ENCODE data around the gene CYLD. TPM values are rescaled to one million over a fixed set of nuclear protein-coding genes. Genes with fewer than 3 reads are reported as not detected.

The CYLD gene
- total RNA-seq, 1 experiment from 2014 or later, result 12.5 TPM

- H3K79me2 ChIP-seq (ENCODE audit: insufficient read depth, low read length), result no peaks in the 10 kb centered on the region
- no peak overlapping the region for H3K18ac ChIP-seq (ENCODE audit: insufficient read length, low read depth, low read length)
- no peaks in the 10 kb centered on the region for H3K4me1 ChIP-seq (ENCODE audit: insufficient read depth, low read length)
- H3K9ac ChIP-seq (ENCODE audit: extremely low read depth, insufficient read length, low read length), result no peak overlapping the region
- no peak for DNase-seq
- no peak overlapping the region for H4K8ac ChIP-seq (replicated peaks; ENCODE audit: insufficient read length, low read depth, low read length)
- H3K56ac ChIP-seq (ENCODE audit: insufficient read length, low read depth, low read length), result no peak overlapping the region
- no peak overlapping the region for H2BK120ac ChIP-seq (ENCODE audit: low read depth, low read length, poor library complexity, severe bottlenecking)
- H4K91ac ChIP-seq (ENCODE audit: insufficient read length, low read depth, low read length), result no peak overlapping the region
- H3K4ac ChIP-seq (ENCODE audit: low read depth, low read length), result no peak overlapping the region
- no peaks in the 10 kb centered on the region for H4K20me1 ChIP-seq (ENCODE audit: control insufficient read depth, insufficient read depth, insufficient read length)
- H3K27ac ChIP-seq (ENCODE audit: insufficient read length, low read depth, low read length), result no peak overlapping the region
- Mint-ChIP-seq H3K36me3 (ENCODE audit: insufficient read depth in 1 of 3, low read depth in 3 of 3) (peaks cover 0 to 2% (median 2%) of the 10 kb centered on the region in 3 experiments; a peak in 3 of 7 replicates), H3K27me3 (ENCODE audit: low read depth) (no peaks in the 10 kb centered on the region; the same call in 1 of the 2 replicates), H3K4me1 (peaks cover 0 to 4% of the 10 kb centered on the region in 2 experiments; a peak in 2 of 4 replicates), H3K9me3 (no peaks in the 10 kb centered on the region), H3K27ac (no peak overlapping the region), H3K4me3 (no peak overlapping the region)
- no peaks in the 10 kb centered on the region for H3K9me3 ChIP-seq (ENCODE audit: control insufficient read depth, low read depth, low read length)
- H3K4me2 ChIP-seq (ENCODE audit: insufficient read depth, insufficient read length, low read length), result no peak overlapping the region
- WGBS (ENCODE audit: extremely low coverage, insufficient read length, low lambda C conversion rate), result no CpG with 5 or more reads among the region's 1 CpG
- H2AK5ac ChIP-seq (ENCODE audit: insufficient read length, low read length), result no peak overlapping the region
- H3K14ac ChIP-seq (ENCODE audit: insufficient read depth, low read length), result no peak overlapping the region
- H3K23ac ChIP-seq (ENCODE audit: insufficient read length, low read depth, low read length), result no peak overlapping the region
- H2BK12ac ChIP-seq (ENCODE audit: insufficient read length, low read depth, low read length), result no peak overlapping the region
- no peak overlapping the region for H2BK5ac ChIP-seq (ENCODE audit: insufficient read length, low read length)
- H2AFZ ChIP-seq (ENCODE audit: low read length), result no peak overlapping the region
- no peaks in the 10 kb centered on the region for H3K23me2 ChIP-seq (ENCODE audit: insufficient read length, low read depth, low read length, poor library complexity, severe bottlenecking)
- H2BK15ac ChIP-seq (ENCODE audit: low read depth, low read length), result no peak overlapping the region
- H3K79me1 ChIP-seq (ENCODE audit: insufficient read depth, low read depth, low read length, poor library complexity, severe bottlenecking), result no peaks in the 10 kb centered on the region
- H3T11ph ChIP-seq (ENCODE audit: low read length), result no peak overlapping the region
- H2BK20ac ChIP-seq (ENCODE audit: low read depth, low read length, poor library complexity, severe bottlenecking), result no peak overlapping the region
- no peak for TF ChIP-seq CTCF (conservative IDR thresholded peaks at IDR 0.05)
- no peak overlapping the region for H4K5ac ChIP-seq (ENCODE audit: insufficient read length, low read depth, low read length)
- H3K27me3 ChIP-seq (ENCODE audit: insufficient read depth, low read length), result no peaks in the 10 kb centered on the region
Observed at GRCh38 chr16:50776037-50776436, 34.2 kb downstream of the CYLD start.

Measured in H9 (cell line).